GM12878 (cell line): Measurements from ENCODE around the gene MBOAT1. TPM values are rescaled to one million over a fixed set of nuclear protein-coding genes. Genes with fewer than 3 reads are reported as not detected.

ENCODE experiments used
- ATAC-seq: fragments of 200-7000 bp; cut with Tn5 transposase; 3 replicates; pipeline ENCODE4 v1.9.1; 2020; ENCODE audit warnings: mild to moderate bottlenecking, moderate library complexity
- BruUV-seq: library from RNA; stranded (reverse); fragments of 400-500 nt; replicated peaks from 2 replicates; lab custom pipeline; 2021; lab: Mats Ljungman, UMichigan
- CTCF ChIA-PET: fragments of 300-600 bp; sonication (Branson Sonifier 250); formaldehyde crosslinking; extraction: SDS; loops from one replicate; lab custom pipeline; 2021; ENCODE audit warnings: inconsistent platforms; lab: Yijun Ruan, JAX
- POLR2A ChIA-PET: fragments of 350-600 bp; formaldehyde crosslinking; extraction: SDS; loops from one replicate; lab custom pipeline; 2021; ENCODE audit warnings: inconsistent platforms; lab: Charles Lee
- RAD21 ChIA-PET: fragments of 300-600 bp; sonication (Branson Sonifier 250); formaldehyde crosslinking; loops from one replicate; lab custom pipeline; 2023; ENCODE audit warnings: antibody characterized with exemption; ENCODE audit not compliant: unreplicated experiment; lab: Charles Lee
- SMC1A ChIA-PET: fragments of 300-600 bp; sonication (Branson Sonifier 250); formaldehyde crosslinking; loops from one replicate; lab custom pipeline; 2023; ENCODE audit not compliant: unreplicated experiment, uncharacterized antibody; lab: Charles Lee
- DNase-seq: peaks from one replicate; pipeline ENCODE4 v3.0.0-alpha.2; 2011; ENCODE audit warnings: low read depth, low spot score
- FAIRE-seq: peaks from 3 replicates; lab custom pipeline; 2011; peaks lifted over from hg19 to GRCh38; lab: Jason Lieb, UNC
- H2AFZ ChIP-seq: 2 replicates; pipeline ENCODE4 v1.6.0; 2011; ENCODE audit warnings: low read depth, low read length, control low read depth; ENCODE audit not compliant: control insufficient read depth
- H3K27ac ChIP-seq: 2 replicates; pipeline ENCODE4 v1.5.1; 2011; ENCODE audit warnings: control low read depth; ENCODE audit not compliant: control insufficient read depth, insufficient read depth
- H3K27me3 ChIP-seq, 2 experiments: replicated peaks in 1 of 2; 2 replicates each; pipeline versions ENCODE4 v1.6.0 to v1.6.1; 2011; ENCODE audit warnings: low read length in 1 of 2; ENCODE audit not compliant: control insufficient read depth in 2 of 2, insufficient read depth in 2 of 2
- H3K36me3 ChIP-seq, 2 experiments: 2 replicates each; pipeline ENCODE4 v1.5.1; 2011; ENCODE audit warnings: low read length in 1 of 2; ENCODE audit not compliant: control insufficient read depth in 2 of 2, insufficient read depth in 2 of 2
- H3K4me1 ChIP-seq: 2 replicates; pipeline ENCODE4 v1.6.1; 2011; ENCODE audit warnings: mild to moderate bottlenecking, low read length, moderate library complexity, mixed read lengths; ENCODE audit not compliant: control insufficient read depth, insufficient read depth
- H3K4me2 ChIP-seq: 2 replicates; pipeline ENCODE4 v1.6.0; 2011; ENCODE audit warnings: control low read depth; ENCODE audit not compliant: control insufficient read depth, insufficient read depth
- H3K4me3 ChIP-seq: fragments of 200-600 bp; sonication (generic); 2 replicates; pipeline ENCODE4 v1.5.1; 2016
- H3K79me2 ChIP-seq: 2 replicates; pipeline ENCODE4 v1.6.0; 2011; ENCODE audit warnings: low read length; ENCODE audit not compliant: control insufficient read depth, insufficient read depth
- H3K9ac ChIP-seq: 2 replicates; pipeline ENCODE4 v1.8.0; 2011; ENCODE audit warnings: low read length, control low read depth, mixed read lengths; ENCODE audit not compliant: control insufficient read depth, insufficient read depth
- H3K9me3 ChIP-seq: replicated peaks from 3 replicates; pipeline ENCODE4 v1.5.1; 2011; ENCODE audit warnings: mild to moderate bottlenecking, low read length; ENCODE audit not compliant: control insufficient read depth, insufficient read depth
- H4K20me1 ChIP-seq: 2 replicates; pipeline ENCODE4 v1.6.0; 2011; ENCODE audit not compliant: control insufficient read depth, insufficient read depth
- ATF2 ChIP-seq: IDR thresholded peaks from 2 replicates; pipeline ENCODE4 v1.6.1; 2012; ENCODE audit warnings: low read length, inconsistent platforms
- ATF7 ChIP-seq: fragments of 450-650 bp; IDR thresholded peaks from 2 replicates; pipeline ENCODE4 v1.6.1; 2016; ENCODE audit warnings: low read depth, mild to moderate bottlenecking
- BMI1 ChIP-seq: fragments of 450-650 bp; IDR thresholded peaks from 2 replicates; pipeline ENCODE4 v1.6.1; 2016; ENCODE audit warnings: mild to moderate bottlenecking, moderate library complexity, borderline replicate concordance
- EED ChIP-seq: sonication (generic); IDR thresholded peaks from 2 replicates; pipeline ENCODE4 v1.6.1; 2016; ENCODE audit warnings: antibody characterized with exemption, low read depth
- IRF4 ChIP-seq: IDR thresholded peaks from 2 replicates; pipeline ENCODE4 v1.6.1; 2011; ENCODE audit warnings: low read depth, low read length
- JUNB ChIP-seq: IDR thresholded peaks from 2 replicates; pipeline ENCODE4 v1.6.1; 2016; ENCODE audit warnings: antibody characterized with exemption, mild to moderate bottlenecking
- NRF1 ChIP-seq: conservative IDR thresholded peaks from 2 replicates; pipeline ENCODE4 v1.6.1; 2011; ENCODE audit warnings: mild to moderate bottlenecking, low read depth, low read length, improper control_type of control experiment
- POLR2A ChIP-seq: IDR thresholded peaks from 2 replicates; pipeline ENCODE4 v1.6.1; 2011; ENCODE audit warnings: low read depth, mild to moderate bottlenecking, low read length
- SREBF1 ChIP-seq: IDR thresholded peaks from 2 replicates; pipeline ENCODE4 v1.6.1; 2012; ENCODE audit warnings: mild to moderate bottlenecking, low read length
- STAT1 ChIP-seq: fragments of 450-650 bp; conservative IDR thresholded peaks from 2 replicates; pipeline ENCODE4 v1.6.1; 2014; ENCODE audit warnings: antibody characterized with exemption, mild to moderate bottlenecking
- TBL1XR1 ChIP-seq: IDR thresholded peaks from 2 replicates; pipeline ENCODE4 v1.6.1; 2012; ENCODE audit warnings: low read depth, low read length, improper control_type of control experiment
- WRNIP1 ChIP-seq: IDR thresholded peaks from 2 replicates; pipeline ENCODE4 v1.6.1; 2011; ENCODE audit warnings: low read depth, low read length, improper control_type of control experiment, borderline replicate concordance
- ZBTB11 ChIP-seq: fragments of 450-650 bp; formaldehyde crosslinking; IDR thresholded peaks from 2 replicates; pipeline ENCODE4 v1.5.0; 2022; ENCODE audit warnings: mild to moderate bottlenecking, missing genetic modification characterization
- ZNF207 ChIP-seq: fragments of 450-650 bp; IDR thresholded peaks from 2 replicates; pipeline ENCODE4 v1.6.1; 2014; ENCODE audit warnings: antibody characterized with exemption, mild to moderate bottlenecking, borderline replicate concordance
- ZSCAN29 ChIP-seq: fragments of 450-650 bp; IDR thresholded peaks from 2 replicates; pipeline ENCODE4 v1.6.1; 2017; ENCODE audit warnings: mild to moderate bottlenecking, moderate library complexity
- WGBS: methylation state at CpG from one replicate; pipeline ENCODE4 v1.1.6; 2016; ENCODE audit warnings: low lambda C conversion rate; ENCODE audit not compliant: insufficient replicate concordance, insufficient coverage; ENCODE audit errors: missing lambda C conversion rate; 5-methylcytosine and 5-hydroxymethylcytosine counted together
- in situ Hi-C: fragments of 300-500 bp; cut with MboI; formaldehyde crosslinking; loops from 9 replicates; pipeline ENCODE4 v1.14.3; 2018; ENCODE audit warnings: mixed read lengths
- intact Hi-C: fragments of 100-400 bp; cut with micrococcal nuclease; formaldehyde crosslinking; loops from one replicate; pipeline ENCODE4 v1.14.2; 2022; ENCODE audit not compliant: unreplicated experiment
- polyA plus RNA-seq, 11 experiments: library from polyadenylated mRNA; depleted of rRNA in 4 of 11; unstranded in 6 of 11; stranded (reverse) in 5 of 11; fragments of >200 nt; fragmentation: Nextera tagmentation in 4 of 11; fragmentation: Illumina TruSeq in 1 of 11; extraction: Ambion mirVana in 4 of 11; extraction: Trizol in 1 of 11; gene quantifications; 1 replicate in 1 of 11; 2 replicates in 10 of 11; pipeline versions ENCODE4 v1.2.1 to v1.2.3, GENCODE V29; 2011 to 2016; ENCODE audit warnings: inconsistent platforms in 2 of 11, missing spikeins in 2 of 11, low read depth in 1 of 11
- total RNA-seq, 4 experiments: library from RNA; depleted of rRNA in 3 of 4; stranded (reverse); fragments of >200 nt in 3 of 4; fragmentation: Illumina TruSeq in 1 of 4; extraction: Trizol in 1 of 4; gene quantifications; 2 replicates each; pipeline versions ENCODE4 v1.2.1 to v1.2.3, GENCODE V29; 2013 to 2021

The MBOAT1 gene
- total and polyA plus RNA-seq, 10 of the 15 experiments (the other 5 are each of a cell fraction or from before 2014, with no cell fraction given), result 0.39 to 21.0 (median 11.6) TPM

GRCh38 chr6:20192625-20193024, 19.6 kb downstream of the MBOAT1 start:
- Histone ChIP-seq H3K4me1 (peaks cover 3% of the 10 kb centered on the region; the same call in 1 of the 2 replicates), H2AFZ (no peak overlapping the region), H3K27me3 (no peaks in the 10 kb centered on the region), H3K9me3 (peaks cover 3% of the 10 kb centered on the region), H3K36me3 (no peaks in the 10 kb centered on the region), H4K20me1 (no peaks in the 10 kb centered on the region), H3K9ac (no peak overlapping the region), H3K79me2 (peaks cover 8% of the 10 kb centered on the region), H3K27ac (no peak overlapping the region), H3K4me2 (no peak overlapping the region), H3K4me3 (no peak overlapping the region)
- in situ Hi-C loops, result no loop called here
- ChIA-PET POLR2A (interaction anchor here (0.6 to 0.8 kb wide), 2 partner anchors 10 to 18 kb away, joined by 3 to 4 read pairs; no protein-coding TSS in a partner anchor), RAD21 (no interaction called here), CTCF (interaction anchor here (0.8 to 1.9 kb wide), 4 partner anchors 9 to 68 kb away, joined by 3 to 5 read pairs (median 4); no protein-coding TSS in a partner anchor), SMC1A (interaction anchor here (1.2 to 1.7 kb wide), 2 partner anchors 10 to 12 kb away, joined by 4 to 5 read pairs; no protein-coding TSS in a partner anchor)
- DNase-seq (no peak), FAIRE-seq (no peak), ATAC-seq (no peak)
- TF ChIP-seq POLR2A (no peak), STAT1 (no peak), SREBF1 (no peak), ATF7 (no peak), JUNB (no peak), IRF4 (no peak), BMI1 (no peak), NRF1 (no peak), TBL1XR1 (no peak), ATF2 (no peak), ZNF207 (no peak), EED (no peak), WRNIP1 (no peak), ZBTB11 (CRISPR knock-in tag) (no peak), ZSCAN29 (no peak)
- BruUV-seq, result no TSS peak
- intact Hi-C loops, result no loop called here
- WGBS, result 96% methylated on average over 4 of the region's 4 CpGs
